ENCODE results near the gene OR2V2.
"Not testable (repeated sequence)": the region's sequence is repeated elsewhere in the genome, so short reads cannot be mapped to it uniquely, and the experiment has no call there.

The OR2V2 gene

GRCh38 chr5:181164076-181164952 is 16.9 kb downstream of the OR2V2 start:
- FAIRE-seq (peak; percentile 75), DNase-seq (ENCODE audit: extremely low spot score, insufficient read length, low read depth) (no peak)

DNA sequence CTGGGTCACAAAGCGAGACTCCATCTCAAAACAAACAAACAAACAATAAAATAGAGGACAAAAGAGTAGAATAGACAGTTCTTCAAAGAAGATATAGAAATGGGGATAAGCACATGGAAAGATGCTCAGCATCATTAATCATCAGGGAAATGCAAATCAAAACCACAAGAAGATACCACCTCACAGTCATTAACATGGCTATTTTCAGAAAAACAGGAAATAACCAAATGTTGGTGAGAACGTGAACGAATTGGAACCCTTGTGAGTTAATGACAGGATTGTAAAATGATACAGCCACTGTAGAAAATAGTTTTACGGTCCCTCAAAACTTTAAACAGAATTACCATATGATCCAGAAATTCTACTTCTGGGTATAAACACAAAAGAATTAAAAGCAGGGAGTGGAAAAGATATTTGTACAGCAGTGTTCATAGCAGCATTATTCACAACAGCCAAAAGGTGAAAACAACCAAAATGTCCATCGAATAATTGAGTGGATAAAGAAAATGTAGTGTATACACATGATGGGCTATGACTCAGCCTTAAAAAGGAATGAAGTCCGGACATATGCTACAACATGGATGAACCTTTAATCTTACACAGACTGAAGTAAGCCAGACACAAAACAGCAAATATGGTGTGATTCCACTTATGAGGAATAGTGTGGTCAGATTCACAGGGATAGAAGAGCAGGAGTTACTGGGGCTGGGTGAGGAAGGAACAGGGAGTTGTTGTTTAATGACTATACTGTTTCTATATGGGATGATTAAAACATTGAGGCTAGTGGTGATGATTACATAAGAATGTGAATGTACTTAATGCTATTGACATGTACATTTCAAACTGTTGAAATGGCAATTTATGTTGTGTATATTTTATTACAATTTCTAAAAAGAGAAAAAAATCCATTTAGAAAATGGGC is 19.7 kb downstream of the OR2V2 start:
- DNase-seq (ENCODE audit: extremely low spot score, insufficient read length, low read depth) (no peak), FAIRE-seq (peak; percentile 54)

- DNase-seq (ENCODE audit: extremely low spot score, insufficient read length, low read depth) (no peak), FAIRE-seq (no peak)
These were observed 20.6 kb downstream of the OR2V2 start for GRCh38 chr5:181167814-181168488.

DNA sequence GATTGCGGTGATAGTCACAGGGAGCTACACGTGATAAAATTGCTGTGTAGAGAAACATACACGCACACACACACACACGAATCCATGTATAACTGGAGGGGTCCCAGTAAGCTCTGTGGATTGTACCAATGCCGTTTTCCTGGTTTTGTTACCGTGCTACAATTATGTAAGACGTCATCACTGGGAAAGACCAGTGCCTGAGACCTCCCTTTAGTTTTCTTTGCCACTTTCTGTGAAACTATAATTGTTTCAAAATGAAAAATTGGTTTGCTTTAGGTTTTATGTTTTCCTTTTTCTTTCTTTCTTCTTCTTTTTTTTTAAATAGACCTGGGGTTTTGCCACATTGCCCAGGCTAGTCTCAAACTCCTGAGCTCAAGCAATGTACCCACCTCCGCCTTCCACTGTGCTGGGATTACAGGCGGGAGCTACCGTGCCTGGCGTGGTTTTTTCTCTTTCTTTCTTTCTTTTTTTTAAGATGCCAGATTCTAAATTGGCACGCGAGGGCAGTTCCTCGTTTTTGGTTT is 21.3 kb downstream of the OR2V2 start:
- DNase-seq (ENCODE audit: extremely low spot score, insufficient read length, low read depth) = no peak

GRCh38 chr5:181169459-181170236 is 22.3 kb downstream of the OR2V2 start:
- DNase-seq (ENCODE audit: extremely low spot score, insufficient read length, low read depth) = not testable (repeated sequence)
- FAIRE-seq = peak; percentile 80

More for the DNA sequence above, 21.3 kb downstream of the OR2V2 start:
- no peak for FAIRE-seq

GRCh38 chr5:181170237-181170825 is 22.9 kb downstream of the OR2V2 start:
- FAIRE-seq (no peak), DNase-seq (ENCODE audit: extremely low spot score, insufficient read length, low read depth) (no peak)

GRCh38 chr5:181170996-181171395 is 23.6 kb downstream of the OR2V2 start:
- no peak for FAIRE-seq
- DNase-seq (ENCODE audit: extremely low spot score, insufficient read length, low read depth) = no peak

DNA sequence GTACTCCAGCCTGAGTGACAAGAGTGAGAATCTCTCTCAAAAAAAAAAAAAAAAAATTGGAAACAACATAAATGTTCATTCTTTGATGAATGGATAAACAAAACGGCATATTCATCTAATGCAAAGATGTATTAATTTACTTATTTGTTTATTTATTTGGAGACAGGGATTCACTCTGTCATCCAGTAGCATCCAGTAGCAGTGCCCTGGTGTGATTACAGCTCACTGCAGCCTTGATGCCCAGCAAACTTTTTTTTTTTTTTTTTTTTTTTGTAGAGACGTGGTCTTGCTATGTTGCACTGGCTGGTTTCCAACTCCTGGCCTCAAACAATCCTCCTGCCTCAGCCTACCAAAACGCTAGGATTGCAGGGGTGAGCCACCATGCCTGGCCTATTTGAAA is 24.4 kb downstream of the OR2V2 start:
- no peak for FAIRE-seq

DNA sequence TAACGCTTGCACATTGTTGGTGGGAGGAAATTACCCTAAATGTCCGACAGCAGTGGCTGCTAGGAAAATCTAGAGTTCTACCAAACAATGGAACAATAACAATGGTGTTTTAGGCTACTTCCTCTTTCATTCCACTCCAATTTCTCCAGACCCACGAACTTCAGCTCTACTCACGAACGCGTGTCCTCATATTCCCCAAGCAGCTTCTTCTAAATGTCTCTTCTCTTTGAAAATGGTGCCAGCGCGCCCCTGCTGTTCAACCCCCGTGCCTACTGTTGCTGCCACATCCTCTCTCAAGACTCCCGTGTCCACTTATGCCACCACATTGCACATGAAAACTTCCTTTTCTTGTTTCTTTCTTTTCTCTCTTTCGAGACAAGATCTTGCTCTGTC is 25.6 kb downstream of the OR2V2 start:
- DNase-seq (ENCODE audit: extremely low spot score, insufficient read length, low read depth) = no peak
- FAIRE-seq = no peak

More for the DNA sequence above, 24.4 kb downstream of the OR2V2 start:
- DNase-seq (ENCODE audit: extremely low spot score, insufficient read length, low read depth) = no peak

- FAIRE-seq (peak; percentile 79), DNase-seq (ENCODE audit: extremely low spot score, insufficient read length, low read depth) (no peak)
These were observed 26.3 kb downstream of the OR2V2 start for GRCh38 chr5:181173420-181174342.

DNA sequence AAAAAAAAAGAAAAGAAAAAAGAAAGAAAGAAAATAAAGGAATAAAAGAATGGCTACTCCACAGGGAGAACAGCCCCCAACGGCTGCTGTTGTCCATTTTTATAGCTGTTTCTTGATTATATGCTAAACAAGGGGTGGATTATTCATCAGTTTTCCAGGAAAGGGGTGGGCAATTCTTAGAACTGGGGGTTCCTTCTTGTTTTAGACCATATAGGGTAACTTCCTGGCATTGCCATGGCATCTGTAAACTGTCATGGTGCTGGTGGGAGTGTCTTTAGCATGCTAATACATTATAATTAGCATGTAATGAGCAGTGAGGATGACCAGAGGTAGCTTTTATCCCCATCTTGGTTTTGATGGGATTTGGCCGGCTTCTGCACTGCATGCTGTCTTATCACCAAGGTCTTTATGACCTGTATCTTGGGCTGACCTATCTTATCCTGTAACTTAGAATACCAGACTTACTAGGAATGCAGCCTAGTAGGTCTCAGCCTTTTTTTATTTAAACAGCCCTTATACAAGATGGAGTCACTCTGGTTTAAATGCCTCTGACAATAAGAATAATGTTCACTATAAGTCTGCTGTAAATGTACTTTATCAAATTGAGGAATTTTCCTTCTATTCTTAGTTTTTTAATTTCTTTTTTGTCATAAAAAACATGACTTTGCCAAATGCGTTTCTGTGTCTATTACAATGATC is 29.0 kb downstream of the OR2V2 start:
- FAIRE-seq = no peak
- no peak for DNase-seq (ENCODE audit: extremely low spot score, insufficient read length, low read depth)

GRCh38 chr5:181177559-181177958 is 30.2 kb downstream of the OR2V2 start:
- not testable (repeated sequence) for DNase-seq (ENCODE audit: extremely low spot score, insufficient read length, low read depth); FAIRE-seq

GRCh38 chr5:181181650-181182565 is 34.5 kb downstream of the OR2V2 start:
- FAIRE-seq (peak; percentile 86), DNase-seq (ENCODE audit: extremely low spot score, insufficient read length, low read depth) (no peak)

DNA sequence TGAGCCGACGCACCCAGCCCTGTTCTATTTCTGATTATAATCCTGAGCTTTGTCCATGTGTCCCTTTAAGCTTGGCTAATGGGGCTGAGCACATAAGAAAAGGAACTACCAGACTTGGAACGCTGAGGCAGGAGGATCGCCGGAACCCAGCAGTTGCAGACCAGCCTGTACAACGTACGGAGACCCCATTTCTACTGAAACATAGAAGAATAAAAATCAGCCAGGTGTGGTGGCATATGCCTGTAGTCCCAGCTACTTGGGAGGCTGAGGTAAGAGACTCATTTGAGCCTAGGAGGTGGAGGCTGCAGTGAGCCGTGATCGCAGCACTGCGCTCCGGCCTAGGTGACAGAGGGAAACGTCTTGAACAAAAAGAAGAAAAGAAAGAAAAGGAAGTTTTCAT is 35.3 kb downstream of the OR2V2 start:
- no peak for DNase-seq (ENCODE audit: extremely low spot score, insufficient read length, low read depth)
- FAIRE-seq = no peak

DNA sequence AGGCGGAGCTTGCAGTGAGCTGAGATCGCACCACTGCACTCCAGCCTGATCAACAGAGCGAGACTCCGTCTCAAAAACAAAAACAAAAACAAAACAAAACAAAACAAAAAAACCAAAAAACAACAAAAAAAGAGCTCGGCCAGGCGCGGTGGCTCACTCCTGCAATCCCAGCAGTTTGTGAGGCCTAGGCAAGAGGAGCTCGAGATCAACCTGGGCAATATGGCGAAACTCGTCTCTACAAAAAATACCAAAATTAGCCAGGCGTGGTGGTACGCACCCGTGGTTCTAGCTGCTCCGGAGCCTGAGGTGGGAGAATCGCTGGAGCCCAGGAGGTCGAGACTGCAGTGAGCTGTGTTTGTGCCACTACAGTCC is 37.4 kb downstream of the OR2V2 start:
- FAIRE-seq = no peak
- no peak for DNase-seq (ENCODE audit: extremely low spot score, insufficient read length, low read depth)

- FAIRE-seq (no peak), DNase-seq (ENCODE audit: extremely low spot score, insufficient read length, low read depth) (no peak)
These were observed 38.2 kb downstream of the OR2V2 start for GRCh38 chr5:181185560-181185959.
